ENCODE results near the gene ADAM17.

DNA sequence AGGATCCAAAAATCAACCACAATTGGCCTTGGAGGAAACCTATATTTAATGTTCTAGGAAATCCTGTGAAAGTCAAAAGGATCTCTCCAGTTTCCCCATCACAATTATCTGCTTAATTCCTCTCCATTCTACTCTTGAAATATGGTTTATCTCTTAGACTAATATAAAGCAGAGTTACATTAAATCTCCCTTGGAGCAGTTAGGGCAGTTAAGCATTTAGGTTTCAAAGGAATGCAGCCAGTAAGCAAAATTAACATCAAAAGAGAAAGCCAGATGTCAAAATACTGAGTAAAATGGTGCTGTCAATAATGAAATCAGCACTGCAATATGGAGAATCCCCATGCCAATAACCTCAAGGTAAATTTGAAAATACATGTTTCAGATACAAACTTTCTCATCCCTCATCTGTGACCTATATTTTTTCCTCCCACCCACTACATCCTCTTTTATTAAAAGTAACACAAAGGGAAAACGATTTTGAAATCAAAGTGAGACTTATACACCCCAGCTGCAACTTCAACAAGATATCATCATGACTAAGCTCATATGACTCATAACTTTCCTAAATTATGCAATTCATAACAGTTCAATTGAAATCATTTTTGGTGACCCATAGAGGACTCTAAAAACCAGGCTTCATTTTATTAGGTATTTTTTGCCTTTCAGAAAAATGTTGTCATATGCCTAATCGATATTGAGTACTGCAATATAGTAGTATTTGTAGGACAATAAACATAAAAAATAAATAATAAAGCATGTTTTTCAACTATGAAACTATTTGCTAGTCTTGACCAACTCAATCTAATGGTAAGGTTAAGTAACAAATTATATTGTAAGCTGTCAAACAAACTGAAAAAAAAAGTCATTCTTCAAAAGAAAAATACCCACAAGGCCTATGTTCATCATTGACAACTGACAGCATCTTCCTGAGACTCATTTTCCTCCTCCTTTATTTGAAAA, 3.1 kb downstream of the ADAM17 start:
- TF ChIP-seq, protein P1, sequence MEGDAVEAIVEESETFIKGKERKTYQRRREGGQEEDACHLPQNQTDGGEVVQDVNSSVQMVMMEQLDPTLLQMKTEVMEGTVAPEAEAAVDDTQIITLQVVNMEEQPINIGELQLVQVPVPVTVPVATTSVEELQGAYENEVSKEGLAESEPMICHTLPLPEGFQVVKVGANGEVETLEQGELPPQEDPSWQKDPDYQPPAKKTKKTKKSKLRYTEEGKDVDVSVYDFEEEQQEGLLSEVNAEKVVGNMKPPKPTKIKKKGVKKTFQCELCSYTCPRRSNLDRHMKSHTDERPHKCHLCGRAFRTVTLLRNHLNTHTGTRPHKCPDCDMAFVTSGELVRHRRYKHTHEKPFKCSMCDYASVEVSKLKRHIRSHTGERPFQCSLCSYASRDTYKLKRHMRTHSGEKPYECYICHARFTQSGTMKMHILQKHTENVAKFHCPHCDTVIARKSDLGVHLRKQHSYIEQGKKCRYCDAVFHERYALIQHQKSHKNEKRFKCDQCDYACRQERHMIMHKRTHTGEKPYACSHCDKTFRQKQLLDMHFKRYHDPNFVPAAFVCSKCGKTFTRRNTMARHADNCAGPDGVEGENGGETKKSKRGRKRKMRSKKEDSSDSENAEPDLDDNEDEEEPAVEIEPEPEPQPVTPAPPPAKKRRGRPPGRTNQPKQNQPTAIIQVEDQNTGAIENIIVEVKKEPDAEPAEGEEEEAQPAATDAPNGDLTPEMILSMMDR (IDR thresholded peaks at IDR 0.05) = no peak
- TF ChIP-seq EP300 (IDR thresholded peaks at IDR 0.05) (no peak), POLR2AphosphoS5 (IDR thresholded peaks at IDR 0.05) (no peak)
